NCI-H1930 (cell line): ENCODE results near the gene COQ9.

Experiments
- DNase-seq, 2 experiments: peaks; one replicate each; lab custom pipeline; 2025; lab: John Stamatoyannopoulos, UW

COQ9 gene

GRCh38 chr16:57472665-57473060 lies 25.4 kb downstream of the COQ9 start:
- no peak for DNase-seq

- DNase-seq = no peak
Measured at GRCh38 chr16:57473176-57473840, 26.0 kb downstream of the COQ9 start.

- no peak for DNase-seq
Measured at GRCh38 chr16:57473906-57474305, 26.6 kb downstream of the COQ9 start.

GRCh38 chr16:57474671-57475661 lies 27.7 kb downstream of the COQ9 start:
- DNase-seq = no peak

GRCh38 chr16:57475711-57476339 lies 28.5 kb downstream of the COQ9 start:
- no peak for DNase-seq

DNA sequence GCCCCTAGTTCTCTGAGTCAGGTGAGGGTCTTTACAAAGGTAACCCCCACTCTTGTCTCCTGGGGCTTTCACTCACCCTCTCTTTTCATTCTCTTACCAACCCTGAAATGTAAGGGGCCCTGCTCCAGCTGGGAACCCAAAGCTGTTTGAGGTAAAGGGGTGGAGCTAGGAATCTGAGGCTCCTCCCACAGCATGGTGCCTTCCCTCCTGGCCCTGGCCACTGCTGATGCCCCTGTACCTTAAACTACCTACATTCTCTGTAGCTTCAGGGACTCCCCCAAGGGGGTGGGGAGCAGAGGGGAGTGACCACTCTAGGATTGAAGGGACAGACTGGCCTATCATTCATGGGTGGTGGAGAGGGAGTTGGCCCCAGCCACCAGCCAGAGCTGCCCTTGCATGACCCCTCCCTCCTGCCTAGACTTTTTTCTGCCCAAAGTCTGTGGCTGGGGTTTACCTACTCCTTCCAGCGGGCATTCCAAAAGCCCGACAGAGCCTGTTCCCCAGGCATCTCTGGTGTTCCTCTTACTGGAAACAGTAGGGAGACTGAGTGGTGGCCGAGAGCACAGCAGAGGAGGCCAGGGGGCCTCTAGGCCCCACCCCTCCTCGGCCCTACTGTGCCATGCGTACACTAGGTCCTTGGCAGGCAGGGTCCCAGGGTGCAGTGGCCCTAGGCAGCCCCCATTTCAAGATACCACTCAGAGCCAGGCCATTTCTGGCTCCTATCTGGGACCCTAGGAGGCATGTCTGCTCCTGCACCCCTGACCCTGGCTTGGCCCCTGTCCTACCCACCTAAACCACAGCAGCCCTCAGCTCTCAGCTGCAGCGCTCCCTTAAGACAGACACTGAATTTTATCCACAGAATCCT lies 29.5 kb downstream of the COQ9 start:
- no peak for DNase-seq

- DNase-seq = no peak
Measured at GRCh38 chr16:57477531-57478202, 30.4 kb downstream of the COQ9 start.

DNA sequence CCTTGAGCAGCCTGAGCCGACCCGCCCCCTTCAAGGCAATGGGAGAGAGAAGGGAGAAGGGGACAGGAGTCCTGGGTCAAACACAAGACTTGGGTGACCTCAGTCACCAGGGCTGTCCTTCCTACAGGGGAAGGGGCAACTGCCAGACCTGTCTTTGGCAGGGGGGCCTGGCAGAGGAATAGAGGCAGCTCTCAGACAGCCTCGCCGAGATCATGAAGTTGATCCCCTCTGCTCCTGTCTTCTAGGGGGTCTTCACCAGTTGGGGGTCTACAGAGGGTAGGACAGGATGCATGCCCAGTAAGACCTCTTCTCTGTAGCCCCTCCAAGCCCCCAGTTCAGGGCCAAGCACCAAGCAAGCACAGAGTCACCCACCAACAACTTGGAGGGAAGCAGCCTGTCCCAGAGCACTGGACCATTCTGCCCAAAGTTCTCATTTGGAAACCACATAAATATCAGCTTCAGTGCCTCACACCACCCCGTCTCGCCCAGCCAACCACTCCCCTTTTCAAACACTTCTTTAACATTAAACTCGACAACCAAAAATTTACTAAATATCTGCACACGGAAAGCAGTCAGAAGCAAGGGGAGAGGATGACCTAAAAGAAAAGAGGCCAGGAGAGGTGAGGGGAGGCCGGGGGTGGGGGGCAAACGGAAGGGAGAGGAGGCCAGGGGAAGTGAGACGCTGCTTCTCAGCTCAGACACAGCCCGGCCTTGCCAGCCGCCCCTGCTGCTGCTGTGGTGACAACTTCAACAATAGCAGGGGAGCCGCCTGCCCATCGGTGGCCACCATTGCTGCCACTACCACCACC lies 31.3 kb downstream of the COQ9 start:
- DNase-seq = no peak

GRCh38 chr16:57479205-57479975 lies 32.1 kb downstream of the COQ9 start:
- no peak for DNase-seq

- DNase-seq = no peak
Measured at GRCh38 chr16:57479976-57480753, 32.9 kb downstream of the COQ9 start.

DNA sequence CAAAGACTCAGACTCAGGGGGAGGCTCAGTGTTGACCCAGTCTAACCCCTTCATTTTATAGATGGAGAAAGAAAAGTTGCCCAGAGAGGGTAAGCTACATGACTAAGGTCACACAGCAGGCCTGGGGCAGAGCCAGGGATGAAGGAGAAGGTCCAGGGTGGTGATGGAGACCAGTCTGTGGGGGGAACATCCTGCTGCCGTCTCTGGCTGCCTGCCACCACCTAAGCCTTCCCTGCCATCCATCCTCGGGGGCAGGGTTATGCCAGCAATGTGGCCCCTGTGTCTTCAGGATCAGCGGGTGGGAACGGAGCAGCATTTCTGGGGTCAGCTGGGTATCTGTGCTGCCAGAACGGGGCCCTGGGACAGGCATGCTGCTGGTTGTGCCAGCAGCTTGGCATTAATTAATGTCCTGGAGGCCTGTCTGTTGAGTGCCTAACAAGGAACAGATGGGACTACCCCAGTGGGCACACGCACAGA lies 33.5 kb downstream of the COQ9 start:
- no peak for DNase-seq

GRCh38 chr16:57481421-57481820 lies 34.1 kb downstream of the COQ9 start:
- no peak for DNase-seq

- DNase-seq = no peak
Measured at GRCh38 chr16:57482845-57483545, 35.7 kb downstream of the COQ9 start.

GRCh38 chr16:57483725-57484514 lies 36.6 kb downstream of the COQ9 start:
- no peak for DNase-seq

GRCh38 chr16:57484515-57485005 lies 37.3 kb downstream of the COQ9 start:
- DNase-seq = no peak

DNA sequence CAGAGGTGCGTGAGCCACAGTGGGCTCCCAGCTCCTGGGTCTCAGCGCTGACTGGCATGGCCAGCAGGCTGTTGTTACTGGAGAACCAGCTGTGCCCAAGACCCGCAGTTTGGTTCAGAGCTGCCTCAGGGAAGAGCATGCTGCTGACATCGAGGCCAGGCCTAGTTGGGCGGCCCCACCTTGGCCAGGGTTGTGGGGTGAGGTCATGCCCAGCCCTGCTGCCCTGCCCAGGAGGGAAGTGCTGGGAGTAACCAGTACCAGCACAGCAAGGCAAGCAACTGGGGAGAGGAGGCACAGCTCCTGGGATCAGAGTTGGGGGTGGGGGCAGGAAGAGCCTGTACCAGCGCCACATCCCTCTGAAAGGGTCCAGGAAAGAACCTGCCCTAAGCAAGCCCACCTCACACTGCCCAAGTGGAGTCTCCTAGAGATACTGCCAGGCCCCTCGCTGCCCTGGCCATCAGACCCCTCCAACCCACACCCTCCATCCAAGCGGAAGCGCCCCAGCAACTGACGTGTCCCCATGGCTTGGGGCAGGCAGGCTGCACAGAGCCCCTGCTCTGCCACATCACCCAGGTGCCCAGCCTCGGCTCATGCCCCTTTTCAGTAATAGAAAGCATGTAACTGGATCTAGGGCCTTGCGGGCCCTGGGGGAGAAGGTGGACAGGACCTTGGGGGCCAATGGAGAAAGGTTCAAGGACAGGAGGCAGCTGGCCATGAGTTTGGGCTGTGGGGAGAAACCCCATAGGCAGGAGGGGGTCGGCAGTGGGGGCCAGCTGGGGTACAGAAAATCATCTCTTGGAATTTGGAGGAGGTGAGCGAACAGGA lies 38.0 kb downstream of the COQ9 start:
- DNase-seq = no peak
